ENCODE results near the gene HSBP1L1.

HSBP1L1 gene

GRCh38 chr18:79964330-79965118 is at the start of gene HSBP1L1:
Gene HSBP1L1 (plus strand): TSS chr18:79964643. CDS start chr18:79964736, 93 bp downstream.
- Histone ChIP-seq H2AFZ (ENCODE audit: low read depth, low read length) (no peak within 1 kb of the TSS), H3K27me3 (ENCODE audit: insufficient read depth, low read length) (no peaks in the 10 kb centered on the region)

GRCh38 chr18:79915161-79916127 is 49.0 kb upstream of the HSBP1L1 start:
- no peaks in the 10 kb centered on the region for H3K27me3 ChIP-seq (ENCODE audit: insufficient read depth, low read length)
- H3K4me1 ChIP-seq (ENCODE audit: insufficient read depth, low read length): no peaks in the 10 kb centered on the region
- H2AFZ ChIP-seq (ENCODE audit: low read depth, low read length): no peak overlapping the region
- no peak overlapping the region for H3K4me3 ChIP-seq (ENCODE audit: low read length)
- H3K36me3 ChIP-seq (ENCODE audit: insufficient read depth, low read length): peaks cover 49% of the 10 kb centered on the region
- peaks cover 40% of the 10 kb centered on the region for H3K9me3 ChIP-seq (ENCODE audit: low read length)

More at GRCh38 chr18:79964330-79965118, at the start of gene HSBP1L1:
- H3K4me3 ChIP-seq (ENCODE audit: low read length): no peak within 1 kb of the TSS
- H3K36me3 ChIP-seq (ENCODE audit: insufficient read depth, low read length): no peaks in the 10 kb centered on the region
- peaks cover 8% of the 10 kb centered on the region for H3K4me1 ChIP-seq (ENCODE audit: insufficient read depth, low read length)
- no peaks in the 10 kb centered on the region for H3K9me3 ChIP-seq (ENCODE audit: low read length)

- Histone ChIP-seq H2AFZ (ENCODE audit: low read depth, low read length) (no peak overlapping the region), H3K36me3 (ENCODE audit: insufficient read depth, low read length) (peaks cover 49% of the 10 kb centered on the region), H3K9me3 (ENCODE audit: low read length) (peaks cover 40% of the 10 kb centered on the region), H3K4me3 (ENCODE audit: low read length) (no peak overlapping the region), H3K4me1 (ENCODE audit: insufficient read depth, low read length) (no peaks in the 10 kb centered on the region), H3K27me3 (ENCODE audit: insufficient read depth, low read length) (no peaks in the 10 kb centered on the region)
These were observed 48.3 kb upstream of the HSBP1L1 start for GRCh38 chr18:79916128-79916494.

- peaks cover 49% of the 10 kb centered on the region for H3K36me3 ChIP-seq (ENCODE audit: insufficient read depth, low read length)
- no peak overlapping the region for H3K4me3 ChIP-seq (ENCODE audit: low read length)
- peaks cover 40% of the 10 kb centered on the region for H3K9me3 ChIP-seq (ENCODE audit: low read length)
- H3K4me1 ChIP-seq (ENCODE audit: insufficient read depth, low read length): no peaks in the 10 kb centered on the region
- H2AFZ ChIP-seq (ENCODE audit: low read depth, low read length): no peak overlapping the region
- no peaks in the 10 kb centered on the region for H3K27me3 ChIP-seq (ENCODE audit: insufficient read depth, low read length)
These were observed 47.8 kb upstream of the HSBP1L1 start for GRCh38 chr18:79916546-79917168.

GRCh38 chr18:79917169-79917852 is 47.1 kb upstream of the HSBP1L1 start:
- no peaks in the 10 kb centered on the region for H3K27me3 ChIP-seq (ENCODE audit: insufficient read depth, low read length)
- H3K9me3 ChIP-seq (ENCODE audit: low read length): peaks cover 41% of the 10 kb centered on the region
- no peak overlapping the region for H2AFZ ChIP-seq (ENCODE audit: low read depth, low read length)
- no peak overlapping the region for H3K4me3 ChIP-seq (ENCODE audit: low read length)
- H3K36me3 ChIP-seq (ENCODE audit: insufficient read depth, low read length): peaks cover 49% of the 10 kb centered on the region
- H3K4me1 ChIP-seq (ENCODE audit: insufficient read depth, low read length): no peaks in the 10 kb centered on the region

- no peak overlapping the region for H2AFZ ChIP-seq (ENCODE audit: low read depth, low read length)
- H3K9me3 ChIP-seq (ENCODE audit: low read length): peaks cover 42% of the 10 kb centered on the region
- no peak overlapping the region for H3K4me3 ChIP-seq (ENCODE audit: low read length)
- no peaks in the 10 kb centered on the region for H3K27me3 ChIP-seq (ENCODE audit: insufficient read depth, low read length)
- H3K4me1 ChIP-seq (ENCODE audit: insufficient read depth, low read length): no peaks in the 10 kb centered on the region
- peaks cover 49% of the 10 kb centered on the region for H3K36me3 ChIP-seq (ENCODE audit: insufficient read depth, low read length)
These were observed 46.4 kb upstream of the HSBP1L1 start for GRCh38 chr18:79917853-79918614.

- peaks cover 54% of the 10 kb centered on the region for H3K36me3 ChIP-seq (ENCODE audit: insufficient read depth, low read length)
- H3K9me3 ChIP-seq (ENCODE audit: low read length): peaks cover 46% of the 10 kb centered on the region
- no peak overlapping the region for H3K4me3 ChIP-seq (ENCODE audit: low read length)
- no peak overlapping the region for H2AFZ ChIP-seq (ENCODE audit: low read depth, low read length)
- no peaks in the 10 kb centered on the region for H3K4me1 ChIP-seq (ENCODE audit: insufficient read depth, low read length)
- H3K27me3 ChIP-seq (ENCODE audit: insufficient read depth, low read length): no peaks in the 10 kb centered on the region
These were observed 45.8 kb upstream of the HSBP1L1 start for GRCh38 chr18:79918615-79919011.

- Histone ChIP-seq H3K27me3 (ENCODE audit: insufficient read depth, low read length) (no peaks in the 10 kb centered on the region), H2AFZ (ENCODE audit: low read depth, low read length) (no peak overlapping the region), H3K4me1 (ENCODE audit: insufficient read depth, low read length) (no peaks in the 10 kb centered on the region), H3K9me3 (ENCODE audit: low read length) (peaks cover 50% of the 10 kb centered on the region), H3K36me3 (ENCODE audit: insufficient read depth, low read length) (peaks cover 57% of the 10 kb centered on the region), H3K4me3 (ENCODE audit: low read length) (no peak overlapping the region)
These were observed 45.4 kb upstream of the HSBP1L1 start for GRCh38 chr18:79919089-79919488.

GRCh38 chr18:79921984-79922965 is 42.2 kb upstream of the HSBP1L1 start:
- Histone ChIP-seq H3K9me3 (ENCODE audit: low read length) (peaks cover 39% of the 10 kb centered on the region), H3K27me3 (ENCODE audit: insufficient read depth, low read length) (no peaks in the 10 kb centered on the region), H3K4me1 (ENCODE audit: insufficient read depth, low read length) (no peaks in the 10 kb centered on the region), H3K36me3 (ENCODE audit: insufficient read depth, low read length) (peaks cover 40% of the 10 kb centered on the region), H3K4me3 (ENCODE audit: low read length) (no peak overlapping the region), H2AFZ (ENCODE audit: low read depth, low read length) (no peak overlapping the region)

- Histone ChIP-seq H3K36me3 (ENCODE audit: insufficient read depth, low read length) (peaks cover 32% of the 10 kb centered on the region), H3K27me3 (ENCODE audit: insufficient read depth, low read length) (no peaks in the 10 kb centered on the region)
These were observed 41.5 kb upstream of the HSBP1L1 start for GRCh38 chr18:79922971-79923411.

GRCh38 chr18:79923896-79924585 is 40.4 kb upstream of the HSBP1L1 start:
- peaks cover 37% of the 10 kb centered on the region for H3K9me3 ChIP-seq (ENCODE audit: low read length)
- no peak overlapping the region for H2AFZ ChIP-seq (ENCODE audit: low read depth, low read length)
- peaks cover 32% of the 10 kb centered on the region for H3K36me3 ChIP-seq (ENCODE audit: insufficient read depth, low read length)
- H3K27me3 ChIP-seq (ENCODE audit: insufficient read depth, low read length): no peaks in the 10 kb centered on the region
- no peak overlapping the region for H3K4me3 ChIP-seq (ENCODE audit: low read length)
- H3K4me1 ChIP-seq (ENCODE audit: insufficient read depth, low read length): no peaks in the 10 kb centered on the region

More at GRCh38 chr18:79922971-79923411, 41.5 kb upstream of the HSBP1L1 start:
- Histone ChIP-seq H2AFZ (ENCODE audit: low read depth, low read length) (no peak overlapping the region), H3K9me3 (ENCODE audit: low read length) (peaks cover 37% of the 10 kb centered on the region), H3K4me1 (ENCODE audit: insufficient read depth, low read length) (no peaks in the 10 kb centered on the region), H3K4me3 (ENCODE audit: low read length) (no peak overlapping the region)

Measured in neuron (in vitro differentiated cells).